Embryonic facial prominence (tissue), 1 donor: ENCODE results near the gene GRB10.

ENCODE experiments used
- DNase-seq: peaks from one replicate; pipeline ENCODE4 v3.0.0-alpha.2; 2016; ENCODE audit errors: extremely low spot score

GRB10 gene

DNA sequence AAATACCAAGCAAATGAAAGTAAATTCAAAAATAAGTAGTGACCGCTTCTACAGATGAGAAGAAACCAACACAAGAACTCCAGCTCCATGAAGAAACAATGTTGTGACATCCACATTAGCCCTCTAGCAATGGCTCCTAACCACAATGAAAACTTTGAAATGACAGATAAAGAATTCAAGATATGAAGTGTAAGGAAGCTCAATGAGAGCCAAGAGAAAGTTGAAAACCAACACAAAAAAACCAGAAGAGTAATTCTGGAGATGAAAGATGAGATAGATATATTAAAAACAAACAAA, 149.3 kb downstream of the GRB10 start:
- DNase-seq, result no peak

DNA sequence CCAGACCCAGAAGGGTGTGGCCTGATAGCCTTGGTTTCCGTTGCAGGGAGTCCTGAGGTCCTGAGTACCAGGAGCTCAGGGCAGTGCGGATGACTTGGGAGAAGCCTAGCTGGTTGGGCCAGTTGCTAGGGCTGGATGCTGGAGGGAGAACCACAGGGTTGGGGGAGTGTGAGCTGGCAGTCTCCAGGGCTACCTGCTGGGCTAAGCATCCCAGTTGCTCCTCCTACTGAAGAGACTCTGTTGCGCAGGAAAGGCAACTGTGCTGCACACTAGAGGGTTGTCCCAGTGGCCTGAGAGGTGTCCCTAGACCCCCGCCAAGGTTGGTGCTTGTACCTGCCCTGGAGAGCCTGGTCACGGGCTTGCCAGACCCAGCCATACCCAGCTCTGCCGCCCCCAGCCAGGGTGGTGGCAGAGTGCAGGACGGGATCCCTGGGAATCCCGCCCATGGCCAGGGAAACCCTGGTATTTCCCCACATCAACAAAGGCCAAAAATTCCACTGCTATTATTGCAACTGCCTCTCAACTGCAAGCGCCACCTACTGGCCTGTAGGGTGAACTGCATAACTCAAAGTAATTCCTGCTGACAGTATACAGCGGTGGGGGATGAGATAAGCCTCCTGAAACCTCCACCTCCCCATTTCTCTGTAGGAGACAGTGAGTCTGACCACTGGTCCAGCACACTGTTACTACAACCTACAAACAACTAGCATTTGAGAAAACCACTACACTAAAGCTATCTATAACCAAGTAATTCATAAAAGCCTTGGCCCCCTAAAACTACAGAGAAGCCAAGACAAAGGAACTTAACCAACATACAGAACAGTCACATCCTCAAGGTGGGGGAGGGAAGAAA, 149.9 kb downstream of the GRB10 start:
- no peak for DNase-seq

DNA sequence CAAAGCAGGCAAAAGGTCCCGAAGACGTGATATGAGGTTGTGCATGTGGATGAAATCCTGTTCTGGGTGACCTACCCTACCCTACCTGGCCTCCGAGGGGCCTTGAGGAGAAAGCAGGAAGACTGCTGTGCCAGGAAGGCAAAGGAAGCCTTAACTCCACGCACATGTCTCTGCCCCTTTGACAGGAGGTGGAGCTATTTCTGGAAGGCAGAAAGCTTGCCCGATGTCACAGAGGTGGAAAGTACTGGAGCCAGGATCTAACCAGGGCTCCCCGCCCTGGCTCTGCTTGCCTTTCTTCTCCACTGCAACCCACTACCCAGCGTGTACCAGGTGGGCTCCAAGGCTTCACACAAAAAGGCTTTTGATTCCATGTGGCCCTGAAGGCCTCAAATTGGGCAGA, 151.1 kb downstream of the GRB10 start:
- no peak for DNase-seq

DNA sequence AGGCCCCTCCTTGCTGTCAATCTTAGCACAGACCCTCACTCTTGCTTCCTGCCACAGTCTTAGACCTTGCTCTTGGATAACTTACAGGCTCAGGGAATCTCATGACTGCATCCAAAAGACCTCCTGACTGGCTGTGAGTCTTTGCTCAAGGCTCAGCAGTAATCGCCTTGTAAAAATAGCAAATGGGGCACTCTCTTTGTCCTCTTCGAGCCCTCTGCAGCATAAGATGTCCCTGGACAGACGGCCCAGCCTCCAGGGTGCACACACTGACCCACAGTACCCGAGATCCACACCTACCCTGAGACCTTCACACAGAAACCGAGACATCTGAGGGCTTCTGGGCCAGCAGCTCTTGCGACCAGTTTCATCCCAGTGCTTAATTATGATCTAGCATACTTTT, 151.6 kb downstream of the GRB10 start:
- no peak for DNase-seq

DNA sequence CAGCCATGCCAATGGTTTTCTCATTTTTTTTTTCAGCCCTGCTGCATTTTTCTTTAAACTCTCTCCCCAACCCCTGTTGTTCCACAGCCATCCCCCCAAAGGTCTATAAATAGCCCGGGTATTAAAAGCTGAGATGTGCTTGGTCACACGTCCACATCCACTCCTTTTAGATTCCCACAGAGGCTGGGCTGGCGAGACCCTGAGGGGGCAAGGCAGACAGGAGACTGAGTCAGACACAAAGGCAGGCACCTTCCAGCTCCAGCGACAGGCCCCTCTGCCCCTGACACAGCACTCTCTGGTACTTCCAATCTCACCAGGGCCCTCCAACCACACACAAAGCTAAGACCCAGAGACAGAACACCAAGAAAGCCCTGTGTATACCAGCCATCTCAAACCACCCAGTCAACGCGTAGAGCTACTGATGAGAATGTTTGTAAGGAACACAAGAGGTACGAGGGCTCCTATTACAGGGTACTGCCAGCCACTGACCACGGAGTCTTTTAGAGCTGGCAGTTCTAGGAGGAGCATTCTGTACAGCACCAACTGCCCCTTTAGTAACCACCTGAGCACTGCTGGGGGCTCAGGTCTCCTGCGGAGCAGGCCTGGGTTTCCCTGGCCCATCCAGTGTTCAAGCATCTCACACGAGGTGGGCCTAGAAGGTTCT, 153.3 kb downstream of the GRB10 start:
- no peak for DNase-seq

DNA sequence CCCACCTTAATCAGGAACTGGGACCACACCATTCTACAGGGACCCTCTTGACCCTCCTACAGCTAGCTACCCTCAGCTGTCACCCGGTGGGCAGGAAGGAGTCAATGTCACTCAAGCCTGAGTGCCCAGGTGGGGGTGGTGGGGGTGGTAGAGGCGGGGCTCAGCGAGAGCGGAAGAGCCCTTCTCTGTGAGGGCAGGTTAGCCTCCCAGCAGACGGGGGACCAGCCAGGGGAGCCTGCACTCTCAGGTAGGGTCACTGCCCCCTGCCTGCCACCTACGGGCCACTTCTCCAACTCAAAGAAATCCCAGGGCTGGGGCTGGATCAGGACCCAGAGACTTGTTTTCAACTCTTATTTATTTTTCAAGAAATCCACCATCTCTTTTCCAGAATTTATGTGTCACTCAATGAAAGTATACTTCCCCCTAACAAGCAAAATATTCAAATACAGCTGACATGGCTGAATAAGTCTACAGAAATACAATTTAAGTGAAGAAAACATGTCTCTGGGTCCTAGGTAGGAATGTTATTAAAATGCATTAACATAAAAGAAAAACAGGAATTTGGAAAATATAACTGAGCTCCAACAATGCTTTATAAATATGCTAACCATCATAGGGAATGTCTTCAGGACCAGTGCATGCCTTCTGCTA, 154.1 kb downstream of the GRB10 start:
- DNase-seq, result no peak

DNA sequence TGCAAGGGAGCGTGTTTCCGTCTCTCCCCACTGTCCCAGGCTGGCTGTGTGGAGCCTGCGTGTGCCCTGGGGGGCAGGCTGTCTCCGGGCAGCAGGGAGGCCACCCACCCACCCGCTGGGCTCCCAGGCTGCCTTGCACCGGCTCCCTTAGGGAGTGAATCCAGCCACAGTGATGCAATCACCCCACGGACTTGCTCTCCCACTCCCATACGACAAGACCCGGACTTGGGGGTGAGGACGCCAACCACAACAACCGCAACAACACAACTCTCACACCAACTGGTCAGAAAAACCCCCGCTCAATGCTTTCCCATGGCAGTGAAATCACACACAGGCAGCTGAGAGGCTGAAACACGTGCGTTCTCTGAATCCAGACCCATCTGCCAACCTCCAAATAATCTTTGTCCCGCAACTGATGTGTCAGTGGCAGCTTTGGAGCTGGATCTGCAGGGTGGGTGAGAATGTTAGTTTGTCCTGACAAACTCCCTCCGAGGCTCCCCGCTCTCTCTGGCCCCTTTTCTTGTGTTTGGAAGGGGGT, 154.8 kb downstream of the GRB10 start:
- no peak for DNase-seq

DNA sequence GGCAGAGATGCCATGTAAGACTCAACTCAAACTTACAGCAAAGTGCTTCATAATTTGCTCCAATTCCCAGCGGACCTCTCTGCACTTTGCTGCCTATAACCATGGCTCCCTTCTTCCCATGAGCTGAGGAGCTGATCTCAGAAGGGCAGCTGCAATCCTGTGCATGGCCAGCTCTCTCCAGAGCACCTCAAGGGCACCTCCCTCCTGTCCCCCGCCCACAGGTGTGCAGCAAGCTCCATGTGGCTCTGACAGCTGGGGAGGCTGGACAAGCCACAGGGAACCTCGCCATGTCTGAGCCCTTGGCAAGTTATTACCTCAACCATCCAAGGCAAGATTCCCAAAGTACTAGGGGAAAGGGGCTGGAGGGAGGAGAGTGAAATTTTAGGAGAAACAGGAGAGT, 156.4 kb downstream of the GRB10 start:
- DNase-seq, result no peak

DNA sequence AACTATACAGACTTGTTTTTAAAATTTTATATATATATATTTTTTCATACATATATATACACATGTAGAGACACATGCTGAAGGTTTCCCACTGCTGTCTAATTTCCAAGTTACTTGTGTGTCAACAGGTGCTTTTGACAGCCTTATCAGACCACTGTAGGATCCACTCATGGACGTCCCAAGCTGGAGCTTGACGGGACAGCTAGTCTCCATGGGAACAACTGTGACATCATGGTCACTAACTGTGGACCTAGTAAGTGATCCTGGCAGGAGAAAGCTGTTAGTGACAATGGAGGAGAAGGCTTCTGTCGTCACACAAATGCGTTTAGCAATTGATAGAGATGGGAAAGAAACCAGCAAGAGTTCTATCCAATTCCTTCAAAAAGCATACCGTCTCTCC, 157.3 kb downstream of the GRB10 start:
- DNase-seq, result no peak

DNA sequence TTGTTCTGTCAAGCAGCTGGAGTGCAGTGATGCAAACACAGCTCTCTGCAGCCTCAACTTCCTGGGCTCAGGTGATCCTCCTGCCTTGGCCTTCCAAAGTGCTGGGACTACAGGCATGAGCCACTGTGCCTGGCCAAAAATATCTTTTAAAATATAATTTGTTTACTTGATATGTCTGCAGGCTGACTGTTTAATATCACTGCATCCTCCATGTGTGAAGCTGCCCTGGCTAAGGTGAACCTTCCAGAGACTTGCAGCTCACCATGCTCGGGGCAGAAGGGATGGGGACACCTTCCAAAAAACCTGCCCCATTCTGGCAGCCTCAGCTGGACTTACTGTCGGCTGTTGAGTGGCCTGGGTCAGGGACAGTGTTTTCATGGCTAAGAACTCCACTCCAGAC, 159.9 kb downstream of the GRB10 start:
- DNase-seq, result no peak

DNA sequence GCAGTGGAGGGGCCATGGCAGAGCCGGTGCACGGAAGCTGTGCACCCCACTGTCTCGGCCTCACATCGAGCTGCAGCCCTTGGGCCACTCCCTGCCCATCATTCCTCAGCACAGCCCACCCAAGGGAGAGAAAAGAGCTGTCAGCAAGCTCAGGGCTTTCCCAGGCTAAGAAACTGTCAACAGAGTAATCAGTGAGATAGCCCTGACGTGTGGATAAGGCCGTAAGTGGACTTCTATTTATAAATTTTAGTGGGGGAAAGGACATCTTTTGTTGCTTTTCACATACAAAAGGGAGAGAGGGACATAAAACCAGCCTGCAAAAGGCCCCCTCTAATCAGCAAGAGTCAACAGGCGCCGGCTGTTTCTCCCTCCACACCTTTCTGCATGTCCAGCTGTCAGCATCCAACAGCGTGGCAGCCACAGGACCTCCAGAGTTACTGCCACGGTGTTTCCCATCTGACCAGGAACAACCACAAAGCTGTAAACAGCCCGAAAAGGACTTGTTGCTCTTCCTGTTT, 160.7 kb downstream of the GRB10 start:
- DNase-seq, result no peak

DNA sequence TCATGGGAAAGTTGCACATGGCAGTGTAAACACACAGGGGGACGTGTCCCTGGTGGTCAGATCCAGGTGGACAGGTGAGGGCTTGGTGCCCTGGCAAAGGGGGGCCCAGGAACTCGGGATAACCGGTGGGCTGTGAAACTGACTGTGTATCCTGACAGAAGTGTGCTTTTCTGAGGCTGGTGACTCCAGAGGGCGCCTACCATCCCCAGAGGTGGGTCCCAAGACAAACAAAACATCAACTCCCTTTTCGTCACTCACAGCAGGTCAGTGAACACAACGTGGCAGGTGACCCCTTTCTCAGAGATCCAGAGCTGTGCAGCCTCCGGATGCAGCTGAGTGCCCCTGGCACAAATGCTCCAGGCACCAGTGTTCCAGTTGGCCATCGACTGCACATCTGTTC, 161.5 kb downstream of the GRB10 start:
- DNase-seq, result no peak

DNA sequence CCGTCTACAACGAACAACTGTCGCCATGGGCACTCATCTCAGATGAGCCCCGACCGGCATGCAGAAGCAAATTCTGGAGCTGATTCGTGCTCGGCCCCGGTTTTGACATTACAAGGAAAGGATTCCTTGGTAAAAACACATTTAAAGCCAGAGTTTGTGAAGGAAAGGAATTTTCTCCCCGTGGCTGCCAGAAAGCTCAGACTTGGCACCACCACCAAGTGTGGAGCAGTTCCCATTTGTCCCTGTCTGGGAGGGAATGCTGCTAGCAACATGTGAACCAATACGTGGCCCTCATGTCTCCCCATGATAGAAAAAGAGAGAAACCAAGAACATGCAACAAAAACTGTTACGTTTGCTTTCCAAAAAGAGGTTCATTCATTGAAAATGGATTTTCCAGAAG, 162.3 kb downstream of the GRB10 start:
- DNase-seq, result no peak

DNA sequence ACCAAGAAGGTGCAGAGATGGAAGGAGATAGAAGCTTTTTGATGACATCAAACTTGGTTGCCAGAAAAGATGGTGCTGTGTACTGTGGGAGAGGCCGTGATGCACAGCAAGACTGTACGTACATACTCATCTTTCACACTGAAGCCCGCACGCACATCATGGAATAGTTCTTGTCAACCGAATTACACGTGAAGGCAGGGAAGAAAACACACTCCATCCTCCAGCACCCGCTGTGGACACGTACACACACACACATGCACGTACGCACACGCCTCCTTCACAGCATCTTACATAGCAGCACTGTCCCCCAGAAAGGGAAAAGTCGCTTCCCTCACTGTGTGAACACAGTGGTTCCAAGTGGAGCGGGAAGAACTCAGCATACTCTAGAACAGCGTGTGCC, 163.0 kb downstream of the GRB10 start:
- no peak for DNase-seq

DNA sequence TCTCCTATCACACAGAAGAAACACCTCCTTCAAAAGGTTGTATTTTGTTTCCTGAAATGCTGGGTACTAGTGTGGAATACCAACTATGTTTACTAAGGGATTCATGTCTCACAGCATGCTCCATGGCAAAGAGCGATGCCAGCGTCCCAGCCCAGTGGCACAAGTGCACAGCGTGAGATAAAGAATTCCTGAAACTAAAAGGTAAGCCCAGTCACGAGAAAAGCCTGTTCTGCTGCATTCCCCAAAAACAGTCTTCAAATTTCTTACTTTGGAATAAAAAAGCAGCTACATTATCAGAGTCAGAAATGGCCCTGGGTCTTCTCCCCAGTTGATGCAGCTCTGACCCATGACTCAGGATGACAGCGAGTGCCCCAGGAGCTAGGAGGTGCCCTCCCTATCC, 164.4 kb downstream of the GRB10 start:
- no peak for DNase-seq

DNA sequence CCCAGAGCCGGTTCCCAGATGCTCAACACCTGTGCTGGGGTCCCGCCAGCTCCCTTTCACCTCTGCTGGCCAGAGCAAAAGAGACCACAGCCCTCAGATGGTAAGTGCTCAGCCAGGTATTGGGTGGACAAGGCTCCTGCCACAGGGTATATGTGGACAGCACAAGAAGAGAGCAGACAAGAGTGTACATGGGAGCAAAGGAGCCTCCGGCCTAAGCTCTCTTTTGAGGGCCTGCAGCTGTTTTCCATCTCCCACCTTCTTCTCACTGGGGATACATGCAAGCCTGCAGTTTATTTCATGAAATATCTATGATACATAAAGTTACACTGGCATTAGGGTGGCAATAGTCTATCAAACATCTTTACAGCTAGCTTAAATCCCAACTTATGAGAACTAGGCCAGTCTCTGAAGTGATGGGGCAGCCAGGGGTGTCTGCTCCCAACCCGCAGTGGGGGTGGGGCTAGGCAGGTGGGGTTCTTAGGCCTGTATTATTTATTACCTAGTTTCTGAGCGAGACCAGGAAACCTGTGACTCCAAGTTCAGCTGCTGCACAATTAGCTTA, 167.1 kb downstream of the GRB10 start:
- no peak for DNase-seq

DNA sequence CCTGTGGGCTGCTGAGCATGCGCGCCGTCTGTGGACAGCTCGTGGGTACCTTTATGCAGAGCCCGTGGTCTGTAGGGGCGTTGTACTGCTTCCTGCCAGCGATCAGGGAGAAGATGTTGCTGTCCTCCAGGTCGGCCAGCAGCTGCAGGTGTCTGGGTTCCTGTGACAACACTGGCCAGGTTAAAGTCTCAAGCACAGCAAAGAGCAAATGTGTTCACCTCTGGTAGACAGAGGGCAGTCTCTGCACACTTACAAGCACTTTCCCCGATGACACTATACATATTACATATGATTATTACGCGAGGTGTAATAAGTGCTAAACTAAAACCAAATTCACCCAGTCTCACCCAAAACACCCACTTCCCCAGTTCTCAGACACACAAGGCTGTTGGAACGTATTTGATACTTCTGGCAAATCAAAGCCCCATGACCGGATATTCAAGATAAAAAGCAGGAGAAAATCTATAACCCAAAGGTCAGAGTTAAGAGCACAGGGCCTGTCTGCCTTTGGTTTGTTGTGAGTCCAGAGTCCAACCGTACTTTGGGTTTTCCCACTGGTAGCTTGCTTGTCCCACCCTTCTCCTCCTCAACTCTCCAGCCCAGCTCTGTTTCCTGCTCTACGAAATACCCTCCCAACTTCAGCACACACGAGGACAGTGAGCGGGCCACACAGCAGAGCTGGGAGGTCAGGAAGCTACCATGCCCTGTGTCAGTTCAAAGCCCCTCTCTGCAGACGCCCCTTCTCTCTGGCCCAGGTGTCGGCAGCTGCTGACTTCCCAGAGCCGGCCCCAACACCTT, 167.8 kb downstream of the GRB10 start:
- DNase-seq, result no peak

DNA sequence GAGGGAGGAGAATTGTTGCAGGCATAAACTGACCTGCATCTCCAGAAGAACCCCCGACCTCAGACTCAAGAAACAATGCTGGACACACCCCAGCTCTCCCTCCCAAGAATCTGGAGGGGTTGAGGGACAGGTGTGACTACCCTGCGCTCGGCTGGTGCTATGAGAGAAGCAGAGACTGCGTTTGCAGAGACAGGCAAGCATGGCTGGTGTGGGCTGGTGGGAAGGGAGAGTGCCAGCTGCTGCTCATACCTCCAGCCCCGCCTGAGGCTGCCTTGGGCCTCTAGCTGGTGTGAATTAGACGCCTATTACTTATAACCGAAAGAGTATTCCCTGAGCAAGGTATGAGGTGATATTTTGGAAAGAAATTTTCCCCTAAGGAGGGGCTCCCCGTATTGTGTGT, 169.2 kb downstream of the GRB10 start:
- no peak for DNase-seq

DNA sequence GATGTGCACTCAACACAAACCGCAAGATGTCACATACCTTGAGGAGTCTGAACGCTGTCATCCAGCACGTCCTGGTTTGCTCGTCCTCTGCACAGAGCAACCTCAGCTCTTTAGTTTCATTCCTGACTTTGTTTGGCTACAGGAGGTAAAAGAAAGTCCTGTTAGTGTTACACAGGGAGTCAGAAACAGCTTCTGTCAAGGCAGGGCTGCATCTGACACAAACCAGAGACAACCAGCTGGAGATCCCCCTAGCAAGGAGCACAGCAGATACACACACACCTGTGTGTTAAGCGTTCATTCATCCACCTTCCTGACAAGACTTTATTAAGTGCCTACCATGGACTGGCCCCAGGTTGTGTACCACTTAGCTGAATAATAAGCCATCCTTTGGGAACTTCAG, 170.0 kb downstream of the GRB10 start:
- no peak for DNase-seq

DNA sequence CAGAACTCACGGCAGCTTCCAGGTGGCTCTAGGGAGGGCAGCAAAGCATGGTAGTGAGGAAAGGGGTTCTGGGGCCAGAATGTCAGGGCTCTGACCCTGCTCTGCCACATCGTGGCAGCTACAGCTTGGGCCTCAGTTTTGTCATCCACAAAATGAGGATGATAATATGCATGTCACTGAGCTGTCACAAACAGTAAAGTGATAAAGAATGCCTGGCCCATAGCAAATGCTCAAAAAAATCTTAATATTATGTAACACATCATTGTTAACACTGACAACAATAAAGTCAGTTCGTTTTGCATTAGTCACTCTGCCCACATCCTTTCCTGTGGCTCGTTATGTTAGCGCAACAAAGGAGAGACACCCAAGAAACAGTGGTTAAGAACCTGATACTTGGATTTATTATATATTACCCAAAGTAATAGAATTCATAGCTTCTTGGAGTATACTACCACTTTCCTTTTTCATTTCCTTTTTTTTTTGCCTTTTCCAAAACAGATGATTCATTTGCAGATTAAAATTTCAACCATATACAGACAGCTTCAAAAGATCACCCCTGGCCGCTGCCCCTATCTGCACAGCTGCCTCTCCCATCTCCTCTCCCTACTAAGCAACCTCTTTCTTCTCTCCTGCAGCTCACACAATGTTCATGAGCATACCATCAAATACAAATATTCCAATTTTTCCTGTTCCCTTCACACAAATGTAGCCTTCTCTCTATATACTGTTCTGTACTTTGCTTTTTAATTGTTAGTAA, 172.0 kb downstream of the GRB10 start:
- no peak for DNase-seq
